ENCODE data around the gene CYP2W1.

DNA sequence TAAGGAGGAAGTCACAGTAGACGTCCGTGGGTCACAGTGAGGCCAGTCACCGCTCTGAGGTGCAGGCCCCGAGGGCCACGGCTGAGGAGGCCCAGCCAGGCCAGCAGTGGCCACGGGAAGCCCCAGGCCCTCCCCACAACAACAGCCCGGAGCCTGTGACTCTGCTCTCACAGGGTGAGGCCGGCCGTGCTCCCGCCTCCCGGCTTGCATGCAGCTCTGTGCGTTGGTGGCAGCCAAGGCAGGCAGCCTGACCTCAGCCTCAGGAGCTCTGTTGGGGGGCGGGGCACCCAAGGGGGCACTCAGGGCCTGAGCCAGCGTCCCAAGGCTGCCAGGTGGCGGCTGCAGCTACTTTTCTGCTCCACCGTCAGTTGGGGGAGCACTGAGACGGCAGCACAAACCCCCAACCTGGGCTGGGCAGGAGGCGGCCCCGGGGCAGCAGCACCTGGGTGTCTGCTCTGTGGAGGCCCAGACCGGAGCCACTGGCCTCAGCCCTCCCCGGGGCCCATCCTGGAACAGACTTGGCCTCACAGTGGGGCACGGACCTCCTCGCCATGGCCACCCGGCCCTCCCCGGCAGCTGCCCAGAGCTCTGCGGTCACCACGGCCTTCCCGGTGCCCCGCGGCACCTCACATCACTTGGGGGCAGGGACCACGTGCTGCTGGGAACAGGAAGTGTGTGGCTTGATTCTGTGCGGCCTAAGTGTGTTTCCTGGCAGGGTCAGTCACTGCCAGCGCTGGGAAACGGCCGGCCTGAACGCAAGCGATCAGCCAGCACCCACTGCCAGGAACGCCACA, 13.3 kb downstream of the CYP2W1 start:
- TF ChIP-seq EZH2 (IDR thresholded peaks at IDR 0.05), result no peak
- no peak for TF ChIP-seq POLR2AphosphoS5 (IDR thresholded peaks at IDR 0.05; ENCODE audit: borderline replicate concordance, low read depth, low read length)

Data from SK-N-MC (cell line).